ENCODE data around the gene SLU7. TPM values are rescaled to one million over a fixed set of nuclear protein-coding genes. Genes with fewer than 3 reads are reported as not detected.

The SLU7 gene
- total and polyA plus RNA-seq, 9 of the 15 experiments (the other 6 are each of a cell fraction or from before 2014, with no cell fraction given): 42.1 to 65.7 (median 54.8) TPM

GRCh38 chr5:160418561-160419457 is at the start of gene SLU7 (continued):
- TF ChIP-seq HDAC1 (IDR thresholded peaks at IDR 0.05) (peak in 1 of 2 experiments; percentile 77; a peak in 2 of 4 replicates), NBN (IDR thresholded peaks at IDR 0.05; ENCODE audit: low read depth) (peak; percentile 64; the same call in 1 of the 2 replicates), LEF1 (IDR thresholded peaks at IDR 0.05) (no peak), HCFC1 (IDR thresholded peaks at IDR 0.05; ENCODE audit: low read depth, low read length) (peak; percentile 47; the same call in 1 of the 2 replicates), E2F5 (CRISPR knock-in tag; IDR thresholded peaks at IDR 0.05) (0 out of 2 replicates have a peak, but pooled peaks have one; percentile 20), RNF2 (IDR thresholded peaks at IDR 0.05) (no peak), CREB3L1 (IDR thresholded peaks at IDR 0.05; ENCODE audit: borderline replicate concordance, low read depth) (peak; percentile 42; the same call in 1 of the 2 replicates), ZNF609 (CRISPR knock-in tag; IDR thresholded peaks at IDR 0.05; ENCODE audit: borderline replicate concordance) (no peak), POLR2H (tag; IDR thresholded peaks at IDR 0.05; ENCODE audit: low read depth) (peak; percentile 75), ZBTB34 (CRISPR knock-in tag; IDR thresholded peaks at IDR 0.05) (no peak), TAF1 (IDR thresholded peaks at IDR 0.05; ENCODE audit: control insufficient read depth, extremely low read depth, insufficient read depth, low read length, severe bottlenecking) (peak; percentile 93), POLR2G (IDR thresholded peaks at IDR 0.05; ENCODE audit: low read depth, low read length) (peak; percentile 77), ERF (CRISPR knock-in tag; IDR thresholded peaks at IDR 0.05) (0 out of 2 replicates have a peak, but pooled peaks have one; percentile 10), MEIS2 (IDR thresholded peaks at IDR 0.05; ENCODE audit: partially characterized antibody) (peak; percentile 66), EGR1 (conservative IDR thresholded peaks at IDR 0.05) (peak; percentile 95), ZNF512 (tag; IDR thresholded peaks at IDR 0.05) (peak; percentile 36; the same call in 1 of the 2 replicates)
